NCI-H1417 treated with DMSO at 0.1 percent for 48 hours (cell line): Measurements from ENCODE around the gene IFI27L1.

Source experiments
- DNase-seq: peaks from one replicate; lab custom pipeline; 2025; lab: John Stamatoyannopoulos, UW

IFI27L1 gene

GRCh38 chr14:94132285-94132887 is 51.3 kb downstream of the IFI27L1 start:
- DNase-seq = peak; percentile 73

GRCh38 chr14:94135476-94135875 is 54.4 kb downstream of the IFI27L1 start:
- DNase-seq = no peak

- no peak for DNase-seq
Observed at GRCh38 chr14:94136575-94137331, 55.6 kb downstream of the IFI27L1 start.

- DNase-seq = no peak
Observed at GRCh38 chr14:94138251-94138650, 57.1 kb downstream of the IFI27L1 start.

GRCh38 chr14:94139006-94139405 is 57.9 kb downstream of the IFI27L1 start:
- no peak for DNase-seq

DNA sequence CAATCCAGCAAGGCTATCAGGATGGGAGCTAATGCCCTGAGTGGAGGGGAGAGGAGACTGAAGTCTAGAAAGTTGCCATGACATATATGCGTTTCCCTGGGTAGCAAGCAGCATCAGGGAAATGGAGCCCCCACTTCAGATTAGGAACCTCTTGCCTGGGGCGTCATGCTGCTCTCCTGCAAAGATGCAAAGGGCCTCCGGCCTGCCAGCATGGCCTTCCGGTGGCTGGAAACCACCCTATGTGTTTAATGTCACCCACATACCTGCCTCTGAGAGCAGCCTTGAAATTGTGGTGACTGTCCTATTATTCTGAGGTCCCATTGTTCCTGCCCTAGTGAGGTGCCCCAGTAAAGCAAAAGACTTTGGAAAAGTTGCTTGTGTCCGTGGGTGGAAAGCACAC is 58.3 kb downstream of the IFI27L1 start:
- no peak for DNase-seq

- DNase-seq = no peak
Observed at GRCh38 chr14:94142247-94142646, 61.1 kb downstream of the IFI27L1 start.

DNA sequence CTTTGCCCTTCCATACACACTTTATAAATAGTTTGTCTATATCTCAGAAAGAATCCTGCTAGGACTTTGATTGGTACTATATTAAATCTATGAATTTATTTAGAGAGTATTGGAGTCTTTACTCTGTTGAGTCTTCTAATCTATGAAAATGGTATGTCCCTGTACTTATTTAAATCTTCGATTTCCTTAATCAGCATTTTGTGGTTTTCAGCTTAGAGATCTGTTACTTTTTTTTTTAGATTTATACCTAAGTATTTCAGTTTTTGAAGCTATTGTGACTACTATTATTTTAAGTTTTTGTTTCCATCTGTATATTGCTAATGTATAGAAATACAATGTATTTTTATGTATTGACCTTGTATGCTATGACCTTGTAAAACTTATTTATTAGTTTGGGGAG is 61.7 kb downstream of the IFI27L1 start:
- DNase-seq = no peak

GRCh38 chr14:94143239-94143638 is 62.1 kb downstream of the IFI27L1 start:
- DNase-seq = no peak

DNA sequence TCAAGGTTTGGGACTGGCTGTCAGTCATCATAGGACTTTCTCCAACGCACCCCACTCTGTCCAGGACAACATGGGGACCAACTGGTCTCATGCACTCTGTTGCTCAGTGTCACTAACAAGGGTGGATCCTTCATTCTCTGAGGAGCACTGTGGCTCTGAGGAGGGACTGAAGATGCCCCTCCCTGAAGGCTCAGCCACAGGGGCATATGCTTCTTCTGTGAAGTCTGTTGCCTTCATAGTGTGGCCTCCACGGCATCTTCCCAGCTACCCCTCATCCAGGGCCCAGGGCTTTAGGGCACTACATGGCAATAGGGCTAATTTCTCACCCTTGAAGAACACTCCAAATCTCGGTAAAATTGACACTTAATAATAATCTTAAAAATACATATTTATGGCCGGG is 62.6 kb downstream of the IFI27L1 start:
- DNase-seq = no peak

DNA sequence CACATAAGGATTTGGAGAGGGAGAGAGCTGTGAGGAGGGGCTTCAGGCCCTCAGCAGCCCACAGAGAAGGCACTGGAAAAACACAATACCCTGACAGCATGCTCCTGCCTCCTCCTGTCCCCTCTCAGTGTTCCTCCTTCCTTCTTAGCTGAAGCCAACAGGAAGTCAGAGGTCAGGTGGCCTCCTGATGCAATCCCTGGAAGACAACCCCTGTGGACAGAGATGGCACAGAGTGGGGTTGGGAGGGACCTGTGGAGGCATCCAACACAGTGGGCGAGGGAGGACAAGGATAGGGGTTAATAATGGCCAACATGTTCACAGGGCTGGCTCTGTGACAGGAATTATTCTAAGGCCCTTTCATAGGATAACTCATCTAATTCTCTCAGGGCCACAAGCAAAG is 63.7 kb downstream of the IFI27L1 start:
- DNase-seq = no peak

- DNase-seq = peak; percentile 48
Observed at GRCh38 chr14:94145902-94146527, 64.9 kb downstream of the IFI27L1 start.
